T-helper 2 cell (primary cell): ENCODE measurements around the gene RNPS1.
"Not testable (repeated sequence)": the region's sequence is repeated elsewhere in the genome, so short reads cannot be mapped to it uniquely, and the experiment has no call there.

ENCODE experiments used
- DNase-seq, 5 experiments: peaks; one replicate each; pipeline versions ENCODE4 v3.0.0 to v3.0.0-alpha.2; 2012 to 2022

Gene RNPS1

DNA sequence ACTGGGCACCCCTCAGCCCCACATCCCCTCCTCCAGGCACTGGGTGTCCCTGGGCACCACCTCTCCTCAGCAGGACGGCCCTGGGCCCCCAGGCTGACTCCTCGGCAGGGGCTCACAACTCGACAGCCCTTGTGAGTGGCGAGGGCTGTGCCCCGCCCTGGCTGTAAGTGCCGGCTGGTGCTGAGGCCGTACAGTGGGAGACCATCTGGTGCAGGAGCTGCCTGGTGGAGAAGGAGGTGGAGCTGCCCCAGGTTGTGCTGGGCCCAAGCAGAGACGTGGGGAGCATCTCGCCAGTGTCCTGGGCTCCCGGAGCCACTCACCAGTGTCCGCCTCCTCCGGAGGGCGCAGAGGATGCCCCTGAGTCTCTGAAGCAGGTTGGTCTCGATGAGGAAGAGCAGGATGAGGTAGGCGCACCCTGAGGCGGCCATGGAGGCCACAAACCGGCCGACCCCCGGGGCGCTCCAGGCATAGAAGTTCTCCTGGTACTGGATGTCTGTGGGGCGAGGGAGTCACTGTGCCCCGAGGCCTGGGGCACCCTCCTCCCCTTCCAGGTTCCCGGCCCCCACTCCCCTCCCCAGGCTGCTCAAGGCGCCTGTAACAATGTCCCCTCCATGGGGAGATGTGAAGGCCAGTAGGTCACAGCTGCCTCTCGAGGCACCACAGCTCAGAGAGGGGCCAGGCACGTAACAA lies 15.1 kb upstream of the RNPS1 start:
- no peak for DNase-seq

DNA sequence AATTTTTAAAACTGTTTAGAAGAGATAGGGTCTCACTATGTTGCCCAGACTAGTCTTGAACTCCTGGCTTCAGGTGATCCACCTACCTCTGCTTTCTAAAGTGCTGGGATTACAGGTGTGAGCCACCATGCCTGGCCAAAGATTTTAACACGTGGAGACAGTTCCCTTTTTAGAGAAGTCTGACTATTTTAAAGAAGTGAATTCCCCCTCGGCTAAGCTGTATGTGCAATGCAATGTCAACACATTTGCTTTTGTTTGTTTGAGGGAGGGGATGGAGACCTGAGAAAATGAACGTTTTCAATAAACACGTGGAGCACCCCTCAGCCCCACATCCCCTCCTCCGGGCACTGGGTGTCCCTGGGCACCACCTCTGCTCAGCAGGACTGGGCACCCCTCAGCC lies 14.3 kb upstream of the RNPS1 start:
- no peak for DNase-seq

DNA sequence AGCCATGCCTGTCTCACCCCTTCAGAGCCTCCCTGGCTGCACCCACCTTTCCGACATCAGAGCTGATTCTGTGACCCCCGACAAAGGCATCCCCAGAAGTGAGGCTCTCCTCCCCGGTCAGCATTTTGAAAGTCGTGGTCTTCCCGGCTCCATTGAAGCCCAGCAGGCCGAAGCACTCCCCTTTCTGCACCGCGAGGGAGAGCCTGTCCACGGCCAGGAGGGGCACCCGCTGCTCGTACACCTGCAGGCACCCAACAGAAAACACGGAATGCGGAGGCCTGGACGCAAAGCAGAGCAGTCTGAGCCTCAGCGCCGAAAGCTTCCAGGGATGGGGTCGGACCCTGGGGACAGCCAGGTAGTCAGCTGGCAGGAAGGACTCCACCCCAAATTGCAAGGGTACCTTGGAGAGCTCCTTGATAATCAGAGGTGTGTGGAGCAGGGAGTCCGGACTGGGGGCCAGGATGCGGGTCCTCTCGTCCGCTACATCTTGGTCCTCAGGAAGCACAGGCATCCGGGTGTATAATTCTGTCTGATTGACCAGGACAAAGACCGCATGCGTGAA lies 13.1 kb upstream of the RNPS1 start:
- DNase-seq = no peak

DNA sequence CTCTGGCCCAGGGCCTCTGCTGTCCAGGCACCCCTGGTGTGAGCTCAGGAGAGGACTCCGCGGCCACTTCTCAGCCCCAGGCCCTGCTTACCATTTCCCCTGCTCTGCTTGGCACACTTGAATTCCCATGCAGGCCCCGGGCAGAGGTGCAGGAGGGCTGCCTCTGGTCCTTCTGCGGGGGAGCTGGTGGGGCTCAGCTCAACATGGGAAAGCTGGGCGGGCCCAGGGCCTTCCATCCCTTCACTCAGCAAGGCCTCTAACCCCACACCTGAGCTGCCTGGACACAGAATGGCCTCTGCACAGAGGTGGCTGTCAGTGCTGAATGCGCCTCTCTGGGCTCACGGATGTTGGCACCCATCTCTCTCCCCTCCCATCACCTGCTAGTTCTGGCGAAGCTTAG lies 12.5 kb upstream of the RNPS1 start:
- no peak for DNase-seq

DNA sequence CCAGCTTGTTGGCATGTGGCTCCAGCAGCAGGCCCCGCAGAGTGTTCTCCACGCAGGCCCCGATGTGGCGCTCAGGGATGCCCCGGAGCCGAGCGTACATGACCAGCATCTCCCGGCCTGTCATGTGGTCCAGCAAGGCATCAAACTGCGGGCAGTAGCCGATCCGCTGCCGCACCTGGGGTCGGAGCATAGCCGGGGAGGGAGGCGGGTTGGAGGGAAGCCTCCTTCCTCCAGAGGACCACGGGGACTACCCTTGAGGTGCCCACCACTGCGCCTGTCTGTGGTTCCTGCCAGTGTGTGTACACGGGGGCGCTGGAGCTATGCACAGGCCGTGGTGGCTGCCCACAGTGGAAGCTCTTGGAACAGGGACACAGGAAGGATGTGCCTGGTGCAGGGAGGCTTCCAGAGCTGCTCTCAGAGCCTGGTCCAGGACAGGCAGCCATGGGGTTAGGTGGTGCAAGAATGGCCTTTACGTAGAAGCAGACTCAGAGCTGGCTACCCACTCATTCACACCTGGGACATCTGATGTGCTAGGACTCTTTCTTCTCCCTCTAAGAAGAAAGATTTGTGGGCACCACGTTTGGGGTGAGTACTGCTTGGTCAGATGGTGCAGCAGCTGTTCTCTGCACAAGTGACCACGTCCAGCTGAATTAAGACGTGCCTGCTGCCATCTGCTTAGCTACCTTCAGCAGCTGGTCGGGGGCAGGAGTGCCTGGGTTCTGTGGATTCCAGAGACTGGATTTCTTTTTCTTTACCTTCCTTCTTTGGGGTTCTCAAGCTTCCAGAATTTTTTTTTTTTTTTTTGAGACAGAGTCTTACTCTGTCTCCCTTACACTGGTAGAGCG lies 11.3 kb upstream of the RNPS1 start:
- DNase-seq = no peak

DNA sequence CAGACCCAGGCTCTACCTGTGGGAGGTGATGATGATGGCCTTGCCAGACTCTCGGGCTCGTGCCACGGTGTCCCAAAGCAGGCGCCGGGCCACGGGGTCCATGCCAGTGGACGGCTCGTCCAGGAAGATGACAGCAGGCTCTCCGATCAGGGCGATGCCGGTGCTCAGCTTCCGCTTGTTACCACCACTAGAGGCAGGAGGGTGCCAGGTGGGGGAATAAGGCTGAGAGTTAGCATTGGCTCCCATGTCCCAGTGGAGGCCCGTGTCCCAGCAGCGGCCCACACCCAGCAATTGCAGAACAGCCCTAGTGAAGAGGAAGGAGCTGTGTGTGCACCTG lies 10.3 kb upstream of the RNPS1 start:
- no peak for DNase-seq

DNA sequence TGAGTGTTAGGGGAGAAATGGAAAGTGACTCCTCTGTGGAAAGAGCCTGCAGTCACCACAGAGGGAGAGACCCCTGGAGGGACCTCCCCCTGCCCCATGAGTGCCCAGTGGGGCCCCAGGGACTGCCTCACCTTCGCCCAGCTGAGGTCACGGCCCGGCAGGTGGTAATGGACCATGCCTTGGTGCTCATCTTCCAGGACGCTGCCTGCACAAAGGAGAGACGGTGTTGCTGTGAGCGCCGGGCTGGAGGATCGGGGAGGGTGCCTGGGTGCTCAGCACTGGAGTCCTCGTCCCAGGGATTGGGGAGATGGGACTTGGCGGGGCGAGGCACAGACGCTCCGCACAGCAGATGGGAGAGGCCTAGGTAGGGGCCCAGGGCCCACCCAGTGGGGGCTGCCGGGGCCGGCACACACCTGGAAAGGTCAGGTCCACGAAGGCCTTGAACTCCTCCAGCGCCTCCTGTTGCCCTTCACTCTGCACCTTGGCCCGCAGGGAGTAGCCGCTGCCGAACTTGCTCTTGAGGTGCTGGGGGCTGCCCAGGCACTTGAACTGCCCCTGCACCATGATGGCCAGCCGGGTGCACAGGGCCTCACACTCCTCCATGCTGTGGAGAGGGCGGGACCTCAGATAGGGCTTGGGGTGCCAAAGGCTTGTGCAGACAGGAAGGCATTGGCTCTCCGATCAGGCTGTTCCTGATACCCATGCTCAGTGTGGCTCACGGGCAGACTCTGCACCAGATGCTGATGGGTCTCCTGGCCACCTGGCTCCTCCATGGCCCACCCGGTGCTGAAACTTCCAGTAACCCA lies 9.7 kb upstream of the RNPS1 start:
- DNase-seq = no peak

DNA sequence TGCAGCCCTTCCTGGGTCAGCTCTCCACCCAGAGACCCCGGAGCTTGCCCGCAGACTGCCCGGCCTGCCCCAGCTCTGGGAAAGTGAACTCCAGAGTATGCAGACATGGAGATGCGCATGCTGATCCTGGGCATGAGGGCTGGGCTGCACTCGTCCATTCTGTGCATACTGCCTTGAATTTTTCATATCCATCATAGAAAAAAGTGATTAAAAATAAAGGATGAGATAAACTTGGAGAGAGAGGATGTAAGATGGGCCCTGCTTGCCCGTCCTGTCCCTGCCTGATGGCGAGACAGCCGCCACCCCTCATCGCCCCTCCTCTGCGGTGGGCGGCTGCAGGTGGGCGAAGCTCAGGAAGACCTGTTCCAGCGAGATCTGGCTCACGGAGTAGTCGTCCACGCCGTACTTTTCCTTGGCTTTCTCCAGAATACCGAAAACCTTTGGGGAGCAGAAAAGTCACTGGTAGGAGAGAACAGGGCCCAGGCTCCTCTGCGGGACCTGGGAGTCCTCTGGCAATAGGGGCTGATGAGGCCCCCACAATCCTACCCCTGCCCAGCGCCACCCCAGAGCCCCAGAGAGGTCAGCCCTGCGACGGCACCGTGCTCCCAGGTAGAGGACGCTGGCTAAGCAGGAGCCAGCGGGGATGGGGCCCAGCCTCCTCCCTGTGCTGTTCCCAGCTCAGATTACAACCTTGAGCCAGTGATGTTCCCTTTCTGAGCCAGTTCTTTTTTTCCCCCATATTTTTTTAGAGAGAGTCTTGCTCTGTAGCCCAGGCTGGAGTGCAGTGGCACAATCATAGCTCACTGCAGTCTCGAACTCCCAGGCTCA lies 8.7 kb upstream of the RNPS1 start:
- DNase-seq = no peak

DNA sequence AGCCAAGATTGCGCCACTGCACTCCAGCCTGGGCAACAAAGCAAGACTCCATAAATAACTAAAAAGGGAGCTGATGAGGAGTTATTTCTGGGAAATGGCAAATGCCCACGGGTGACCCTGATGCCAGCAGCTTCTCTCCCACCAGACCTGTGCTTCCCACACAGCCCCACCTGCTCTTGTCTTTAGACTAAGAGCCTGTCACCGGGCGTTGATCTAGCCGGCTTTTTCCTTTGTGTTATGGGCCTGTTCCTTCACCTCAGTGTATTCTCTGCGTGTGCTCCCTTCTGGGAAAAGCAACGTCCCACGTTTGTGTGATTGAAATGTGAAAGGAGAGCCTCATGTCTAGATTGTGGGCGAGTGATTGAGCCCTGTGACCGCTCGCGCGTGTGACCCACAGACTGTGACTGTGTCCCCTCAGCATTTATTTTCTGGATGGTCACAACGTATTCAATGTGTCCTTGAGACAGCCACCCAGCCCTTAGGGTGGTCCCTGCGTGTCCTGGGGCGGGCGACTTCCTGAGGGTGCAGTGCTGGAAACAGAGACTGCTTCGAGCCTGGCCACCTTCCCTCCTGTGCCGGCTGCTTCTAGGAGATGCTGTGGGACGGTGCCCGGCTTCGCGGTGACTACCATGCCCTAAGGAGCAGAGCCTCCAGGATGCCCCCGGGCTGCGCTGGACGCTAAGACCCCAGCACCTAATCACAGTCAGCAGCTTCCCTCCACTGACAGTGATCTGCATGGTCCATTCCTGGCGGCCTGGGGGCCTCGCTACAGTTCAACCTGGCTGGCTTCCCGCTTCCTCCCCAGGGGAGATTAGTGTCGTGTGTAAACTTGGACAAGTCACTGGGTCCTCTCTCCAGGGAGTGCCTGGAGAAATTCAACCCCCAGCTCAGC lies 7.8 kb upstream of the RNPS1 start:
- no peak for DNase-seq

DNA sequence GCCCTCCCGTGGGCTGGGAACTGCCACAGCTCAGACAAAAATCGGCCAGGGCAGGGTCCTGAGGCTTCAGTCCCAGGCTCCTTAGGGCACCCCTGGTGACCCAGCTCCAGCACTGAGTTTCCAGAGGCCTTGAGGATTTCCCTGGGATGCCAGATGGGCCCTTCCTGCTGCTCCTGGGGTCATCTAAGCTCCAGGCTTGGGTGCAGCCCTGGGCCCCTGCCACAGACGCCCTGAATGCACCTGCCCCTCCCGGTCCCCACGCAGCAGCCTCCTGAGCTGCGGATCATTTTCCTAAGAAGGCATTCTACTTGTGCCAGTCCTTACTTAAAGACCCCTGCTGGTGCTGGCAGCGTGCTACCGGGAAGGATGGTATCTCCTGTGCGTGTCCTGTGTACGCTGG lies 6.0 kb upstream of the RNPS1 start:
- no peak for DNase-seq

DNA sequence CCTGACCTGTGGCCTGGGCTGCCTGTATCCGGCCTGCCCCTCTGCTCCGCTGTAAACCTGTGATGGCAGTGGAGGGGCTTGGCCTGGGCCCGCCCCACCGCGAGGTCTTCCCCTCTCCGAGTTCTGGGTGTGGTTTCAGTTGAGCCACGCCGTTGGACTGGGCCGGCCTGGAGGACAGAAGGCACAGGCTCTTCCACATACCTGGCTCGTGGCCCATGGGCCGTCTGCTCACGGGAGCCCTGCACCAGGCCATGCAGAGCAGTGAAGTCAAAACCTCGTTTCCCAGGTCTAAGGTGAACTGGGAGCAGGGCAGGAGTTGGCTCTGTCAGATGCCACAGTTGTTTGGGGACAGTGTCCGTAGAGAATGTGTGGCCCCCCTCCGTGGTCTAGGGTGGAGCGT lies 5.6 kb upstream of the RNPS1 start:
- DNase-seq = no peak

DNA sequence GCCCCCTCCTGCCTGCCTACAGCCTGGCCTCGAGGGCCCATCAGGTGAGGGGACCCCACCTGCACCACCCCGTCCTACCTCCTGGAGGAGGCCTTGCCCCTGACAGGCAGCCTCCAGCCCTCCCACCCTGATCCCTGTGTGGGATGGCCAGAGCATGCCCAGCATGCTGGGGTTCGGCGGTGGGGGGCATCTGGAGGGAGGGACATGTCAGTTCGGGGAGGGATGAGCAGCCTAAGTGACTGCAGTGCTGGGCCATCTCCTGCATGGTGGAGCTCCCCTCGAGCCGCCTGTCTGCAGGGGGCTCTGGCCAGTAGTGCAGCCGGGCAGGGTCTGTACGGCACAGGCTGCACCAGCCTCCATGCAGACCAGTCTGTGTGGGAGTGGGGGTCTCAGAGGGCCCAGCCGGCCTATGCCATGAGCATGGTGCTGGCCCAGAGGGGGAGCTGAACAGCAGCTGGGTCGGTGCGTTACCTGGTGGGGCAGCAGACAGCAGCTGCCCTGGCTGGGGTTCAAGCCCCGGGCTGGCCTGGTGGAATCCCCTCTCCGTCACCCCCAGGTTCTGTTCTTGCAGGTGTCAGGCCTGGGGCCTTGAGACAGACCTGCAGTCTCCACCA lies 4.0 kb upstream of the RNPS1 start:
- DNase-seq = no peak

DNA sequence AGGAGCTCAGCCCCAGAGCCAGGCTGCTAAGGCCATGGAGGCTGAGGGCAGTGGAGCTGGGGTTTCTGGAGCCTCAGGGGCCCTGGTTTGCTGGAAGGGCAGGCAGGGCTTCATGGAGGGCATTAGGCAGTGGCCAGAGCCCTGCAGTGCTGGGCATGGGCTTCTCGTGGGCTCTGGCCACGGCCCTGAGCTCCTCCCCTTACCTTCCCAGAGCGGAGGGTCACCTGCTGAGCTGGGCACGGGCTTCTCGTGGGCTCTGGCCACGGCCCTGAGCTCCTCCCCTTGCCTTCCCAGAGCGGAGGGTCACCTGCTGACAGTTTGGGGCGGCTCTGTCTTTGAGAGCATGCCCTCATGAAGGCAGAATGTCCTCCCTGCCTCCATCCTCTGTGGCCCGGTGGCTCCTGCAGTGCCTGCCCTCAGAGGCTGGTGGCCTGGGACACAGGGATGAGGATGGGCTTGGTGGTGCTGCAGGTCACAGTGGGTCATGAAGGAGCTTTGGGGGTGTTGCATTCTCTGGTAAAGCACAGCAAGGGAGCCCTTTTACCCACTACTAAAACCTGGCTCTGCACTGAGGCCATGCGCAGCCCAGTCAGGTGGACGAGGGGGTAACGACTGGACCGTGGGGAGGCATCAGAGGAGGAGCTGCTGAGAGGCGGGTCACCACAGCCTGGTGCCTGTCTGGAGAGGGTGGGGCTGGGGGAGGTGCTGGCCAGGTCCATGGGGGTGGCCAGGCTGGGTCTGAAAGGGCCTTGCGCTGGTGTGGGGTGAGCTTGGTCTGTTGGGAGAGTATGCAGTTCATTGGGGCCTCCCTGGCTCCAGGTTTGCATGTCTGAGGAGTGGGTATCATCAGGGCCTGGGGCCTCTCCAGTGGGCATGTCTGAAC lies 2.9 kb upstream of the RNPS1 start:
- DNase-seq = no peak

DNA sequence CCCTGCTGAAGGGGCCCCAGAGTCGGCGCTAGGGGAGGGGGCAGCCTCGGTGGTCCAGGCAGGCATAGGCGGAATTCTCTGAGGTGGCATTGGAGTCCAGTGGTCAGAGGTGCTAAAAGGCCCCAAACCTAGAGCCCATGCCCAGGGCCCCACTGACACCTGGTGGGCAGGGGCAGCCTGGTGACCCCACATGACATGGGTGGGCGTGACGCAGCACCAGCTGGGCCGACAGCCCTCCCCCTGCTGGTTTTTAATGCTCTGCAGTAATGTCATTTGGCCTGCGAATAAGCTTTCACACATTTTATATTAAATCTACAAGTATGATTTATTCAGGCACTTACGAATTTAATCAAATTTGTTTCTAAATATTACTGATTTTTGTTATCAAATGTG lies 2.1 kb upstream of the RNPS1 start:
- no peak for DNase-seq

DNA sequence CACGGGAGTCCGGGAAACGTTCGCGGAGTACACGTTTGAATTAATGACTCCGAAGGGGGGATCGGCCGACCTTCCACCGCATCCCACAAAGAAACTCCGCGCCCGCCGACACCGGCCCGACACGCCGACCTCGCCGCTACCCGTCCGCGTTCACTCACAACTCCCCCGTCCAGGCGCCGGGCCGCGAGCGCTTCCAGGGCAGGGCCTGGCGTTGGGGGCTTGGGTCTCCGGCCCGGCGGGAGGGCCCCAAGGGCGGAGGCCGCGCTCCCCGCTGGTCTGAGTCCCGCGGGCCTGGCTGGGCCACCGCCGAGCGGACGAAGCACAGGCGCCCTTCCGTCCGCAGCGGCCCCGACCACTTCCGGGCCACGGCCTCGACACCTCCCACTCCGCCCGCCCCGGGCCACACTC lies 417 bp downstream of the RNPS1 start:
- DNase-seq = peak in 1 of 5 experiments; percentile 3

DNA sequence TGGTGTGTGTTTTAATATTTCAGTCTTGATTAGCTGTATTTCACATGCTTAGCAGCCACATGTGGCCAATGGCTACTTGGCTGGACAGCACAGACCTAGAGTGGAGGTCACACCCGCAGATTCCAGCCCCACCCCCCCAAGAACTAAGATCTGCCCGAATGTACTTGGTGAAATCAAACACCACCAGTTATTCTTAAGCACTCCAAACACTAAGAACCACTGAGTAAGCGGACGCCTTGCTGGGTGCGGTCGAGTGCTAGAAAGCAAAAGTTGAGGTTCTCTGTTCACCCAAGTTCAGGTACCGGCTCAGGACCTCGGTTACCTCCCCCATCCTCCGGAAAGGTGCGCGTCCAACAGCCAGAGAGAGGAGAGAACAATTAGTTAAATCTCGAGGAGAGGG lies 1.0 kb downstream of the RNPS1 start:
- peak in 2 of 5 experiments; percentile 7 to 43 for DNase-seq

DNA sequence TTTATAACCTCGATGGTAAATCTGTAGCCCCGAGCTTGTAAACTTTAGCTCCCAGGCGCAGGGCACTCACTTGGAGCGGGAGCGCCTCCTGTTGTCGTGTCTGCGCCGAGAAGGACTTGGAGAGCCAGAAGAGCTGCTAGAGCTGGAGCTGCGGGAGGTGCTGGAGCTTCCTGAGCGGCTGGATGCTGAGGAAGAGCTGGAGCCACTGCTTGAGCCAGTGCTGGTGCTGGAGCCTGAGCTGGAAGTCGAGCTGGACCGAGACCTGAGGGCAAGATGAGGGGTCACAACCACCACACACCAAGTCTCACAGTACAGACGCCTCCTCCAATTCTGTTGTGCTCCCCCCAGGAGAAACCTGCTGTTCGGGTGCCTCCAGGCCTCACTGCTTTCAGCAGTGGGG lies 4.9 kb downstream of the RNPS1 start:
- not testable (repeated sequence) for DNase-seq

DNA sequence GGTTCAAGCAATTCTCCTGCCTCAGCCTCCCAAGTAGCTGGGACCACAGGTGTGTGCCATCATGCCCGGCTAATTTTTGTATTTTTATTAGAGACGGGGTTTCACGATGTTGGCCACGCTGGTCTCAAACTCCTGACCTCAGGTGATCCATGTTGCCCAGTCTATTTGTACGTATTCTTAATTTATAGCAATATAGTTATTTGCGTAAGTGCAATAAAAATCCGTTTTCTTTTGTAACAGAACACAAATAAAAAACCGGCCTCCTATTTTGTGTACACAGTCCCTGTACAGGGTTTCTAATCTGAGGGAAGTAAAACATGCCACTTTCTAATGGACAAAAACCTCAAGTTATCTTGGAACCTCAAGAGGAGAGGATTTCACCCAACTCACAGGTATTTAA lies 7.7 kb downstream of the RNPS1 start:
- DNase-seq = no peak

DNA sequence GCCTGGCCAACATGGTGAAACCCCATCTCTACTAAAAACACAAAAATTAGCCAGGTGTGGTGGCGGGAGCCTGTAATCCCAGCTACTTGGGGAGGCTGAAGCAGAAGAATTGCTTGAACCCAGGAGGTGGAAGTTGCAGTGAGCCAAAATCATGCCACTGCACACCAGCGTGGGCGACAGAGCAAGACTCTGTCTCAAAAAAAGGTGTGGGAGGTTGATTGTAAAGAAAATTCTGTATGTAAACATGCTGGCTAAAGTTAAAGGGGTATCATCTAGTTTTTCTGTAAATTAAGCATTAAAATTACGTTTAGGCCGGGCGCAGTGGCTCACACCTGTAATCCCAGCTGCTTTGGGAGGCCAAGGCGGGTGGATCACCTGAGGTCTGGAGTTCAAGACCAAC lies 9.4 kb downstream of the RNPS1 start:
- not testable (repeated sequence) for DNase-seq

DNA sequence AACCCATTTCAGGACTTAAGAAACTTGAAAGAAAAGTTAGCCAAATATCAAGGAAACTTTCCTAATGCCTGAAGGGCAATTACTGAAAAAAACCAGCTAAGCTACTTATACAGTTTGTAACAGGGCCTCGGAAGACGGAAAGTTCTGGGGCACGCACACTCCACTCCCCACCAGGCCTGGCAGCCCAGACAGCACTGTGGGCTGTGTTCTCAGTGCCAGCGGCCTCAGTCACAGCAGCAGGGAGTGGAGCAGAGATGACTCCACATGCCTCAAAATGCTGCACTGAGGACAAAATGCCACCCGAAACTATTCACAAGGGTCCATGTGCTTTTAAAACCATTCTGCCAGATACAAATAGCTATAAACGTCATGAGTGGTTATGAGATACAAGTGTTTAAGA lies 10.2 kb downstream of the RNPS1 start:
- DNase-seq = no peak
